ENCODE measurements around the gene SLC12A3. TPM values are rescaled to one million over a fixed set of nuclear protein-coding genes. Genes with fewer than 3 reads are reported as not detected.

Gene SLC12A3
- total and polyA plus RNA-seq, 2 of the 4 experiments (the other 2 are of a cell fraction) = not detected

GRCh38 chr16:56941856-56942331 is 76.9 kb downstream of the SLC12A3 start:
- no TSS peak for BruUV-seq (replicated peaks)
- 0 out of 4 replicates have a peak overlapping the region, but pooled peaks of 1 of the 2 experiments have one; percentile 9 for H4K8ac ChIP-seq (ENCODE audit: low read depth in 2 of 2, low read length in 2 of 2)
- no peak overlapping the region for H4K91ac ChIP-seq (ENCODE audit: insufficient read depth, low read depth, low read length)
- H3K9ac ChIP-seq (ENCODE audit: low read depth, low read length) = no peak overlapping the region
- H2AK9ac ChIP-seq (replicated peaks; ENCODE audit: low read depth, low read length, poor library complexity) = no peak overlapping the region
- no peak overlapping the region for H3K18ac ChIP-seq (ENCODE audit: low read depth, low read length)
- ChIA-PET CTCF (interaction anchor here (0.8 to 1.4 kb wide), 2 partner anchors 9 to 88 kb away, joined by 3 to 4 read pairs; no protein-coding TSS in a partner anchor), POLR2A (ENCODE audit: unreplicated experiment) (interaction anchor here (1.0 kb wide), 1 partner anchor 9 kb away, joined by 4 read pairs; no protein-coding TSS in a partner anchor)
- no peak overlapping the region for H3K23ac ChIP-seq (ENCODE audit: low read depth, low read length)
- H2BK5ac ChIP-seq (ENCODE audit: low read depth, low read length, poor library complexity, severe bottlenecking) = no peak overlapping the region
- H2BK15ac ChIP-seq (ENCODE audit: low read depth, low read length) = no peak overlapping the region
- peaks cover 6% of the 10 kb centered on the region for H3K4me1 ChIP-seq (ENCODE audit: control insufficient read depth, insufficient read depth, low read length)
- no peak overlapping the region for H3K4ac ChIP-seq (ENCODE audit: low read depth, low read length)
- no peak overlapping the region for H2BK20ac ChIP-seq (ENCODE audit: low read depth, low read length)
- peaks cover 60% of the 10 kb centered on the region for H3K36me3 ChIP-seq (ENCODE audit: control insufficient read depth, insufficient read depth, low read length)
- intact Hi-C loops (cut with micrococcal nuclease) = no loop called here
- no peak overlapping the region for H3K4me3 ChIP-seq (ENCODE audit: insufficient read depth, low read depth, low read length)
- H3K9me1 ChIP-seq (ENCODE audit: insufficient read depth, low read length) = peaks cover 12% of the 10 kb centered on the region; the same call in 1 of the 2 replicates
- H4K20me1 ChIP-seq (ENCODE audit: insufficient read depth, low read length) = peaks cover 81% of the 10 kb centered on the region; the same call in 1 of the 2 replicates
- DNase-seq = no peak
- WGBS, 2 experiments (ENCODE audit: extremely low coverage in 2 of 2, insufficient read length in 1 of 2) = 93% methylated on average over 4 of the region's 9 CpGs; no CpG with 5 or more reads in 1 of the 2 experiments
- no peaks in the 10 kb centered on the region for H3K9me3 ChIP-seq (ENCODE audit: control insufficient read depth, insufficient read depth, low read length)
- H3K4me2 ChIP-seq (ENCODE audit: low read depth, low read length) = no peak overlapping the region
- in situ Hi-C loops (cut with MboI; ENCODE audit: low sequenced_read_pairs) = no loop called here
- dilution Hi-C loops (cut with HindIII; ENCODE audit: low sequenced_read_pairs, unreplicated experiment) = no loop called here
- TF ChIP-seq CTCF (conservative IDR thresholded peaks at IDR 0.05; ENCODE audit: low read depth, low read length) (no peak), POLR2A (IDR thresholded peaks at IDR 0.05; ENCODE audit: low read depth, low read length) (peak; percentile 61), RAD21 (IDR thresholded peaks at IDR 0.05; ENCODE audit: low read length) (no peak)
- H3K27ac ChIP-seq (ENCODE audit: insufficient read depth, low read length) = no peak overlapping the region
- H2AFZ ChIP-seq (replicated peaks; ENCODE audit: low read length, poor library complexity) = no peak overlapping the region
- no peak overlapping the region for H4K5ac ChIP-seq (ENCODE audit: low read depth, low read length)
- no peak overlapping the region for H3K56ac ChIP-seq (ENCODE audit: extremely low read depth, insufficient read depth, low read length)
- peaks cover 22 to 54% of the 10 kb centered on the region in 2 experiments for H3K79me1 ChIP-seq (ENCODE audit: low read depth in 1 of 2, low read length in 2 of 2)
- ATAC-seq (ENCODE audit: low read depth) = no peak
- H3K27me3 ChIP-seq (ENCODE audit: control insufficient read depth, insufficient read depth, low read length) = no peaks in the 10 kb centered on the region
- no peak overlapping the region for H2AK5ac ChIP-seq (ENCODE audit: low read depth, low read length)
- no peak overlapping the region for H2BK120ac ChIP-seq (ENCODE audit: low read depth, low read length)
- no peak overlapping the region for H3K14ac ChIP-seq (replicated peaks; ENCODE audit: low read depth, low read length)
